ENCODE data around the gene PSG5.
"Not testable (repeated sequence)": the region's sequence is repeated elsewhere in the genome, so short reads cannot be mapped to it uniquely, and the experiment has no call there.

GRCh38 chr19:43197666-43198397 is 11.5 kb upstream of the PSG5 start:
- not testable (repeated sequence) for TF ChIP-seq CTCF (IDR thresholded peaks at IDR 0.05; ENCODE audit: low read depth, low read length); POLR2A (IDR thresholded peaks at IDR 0.05; ENCODE audit: extremely low read depth, insufficient read length); MYC (IDR thresholded peaks at IDR 0.05; ENCODE audit: low read depth, low read length); MAX (IDR thresholded peaks at IDR 0.05; ENCODE audit: low read depth, low read length)

All from NB4 (cell line).